D721Med (cell line): ENCODE results near the gene TTLL1.
"Not testable (repeated sequence)": the region's sequence is repeated elsewhere in the genome, so short reads cannot be mapped to it uniquely, and the experiment has no call there.

Source experiments
- DNase-seq: peaks from one replicate; pipeline ENCODE4 v3.0.0; 2011; ENCODE audit warnings: low spot score; ENCODE audit not compliant: insufficient read length
- FAIRE-seq: peaks from 2 replicates; lab custom pipeline; 2011; peaks lifted over from hg19 to GRCh38; lab: Jason Lieb, UNC
- TF ChIP-seq, protein P1 (sequence below): IDR thresholded peaks from 2 replicates; pipeline ENCODE4 v1.5.1; 2012; ENCODE audit warnings: mild to moderate bottlenecking, control low read depth; ENCODE audit not compliant: insufficient read depth; ENCODE audit errors: missing control alignments

Gene TTLL1

DNA sequence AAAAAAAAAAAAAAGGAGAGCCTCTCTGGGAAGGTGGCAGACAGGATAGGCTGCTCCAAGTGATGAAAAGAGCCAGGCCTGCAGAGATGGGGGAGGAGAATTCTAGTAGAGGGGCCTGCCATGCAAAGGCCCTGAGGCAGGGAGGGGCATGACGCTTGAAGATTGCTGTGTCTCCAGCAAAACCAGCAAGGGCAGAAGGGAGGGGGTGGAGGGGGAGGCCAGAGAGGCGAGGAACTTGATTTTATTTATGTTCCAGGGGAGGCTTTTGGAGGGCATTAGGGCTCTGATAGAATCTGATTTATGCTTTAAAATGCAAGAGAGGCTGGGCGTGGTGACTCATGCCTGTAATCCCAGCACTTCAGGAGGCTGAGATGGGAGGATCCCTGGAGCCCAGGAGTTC lies 57.6 kb downstream of the TTLL1 start:
- DNase-seq (no peak), FAIRE-seq (no peak)
- TF ChIP-seq, protein P1, sequence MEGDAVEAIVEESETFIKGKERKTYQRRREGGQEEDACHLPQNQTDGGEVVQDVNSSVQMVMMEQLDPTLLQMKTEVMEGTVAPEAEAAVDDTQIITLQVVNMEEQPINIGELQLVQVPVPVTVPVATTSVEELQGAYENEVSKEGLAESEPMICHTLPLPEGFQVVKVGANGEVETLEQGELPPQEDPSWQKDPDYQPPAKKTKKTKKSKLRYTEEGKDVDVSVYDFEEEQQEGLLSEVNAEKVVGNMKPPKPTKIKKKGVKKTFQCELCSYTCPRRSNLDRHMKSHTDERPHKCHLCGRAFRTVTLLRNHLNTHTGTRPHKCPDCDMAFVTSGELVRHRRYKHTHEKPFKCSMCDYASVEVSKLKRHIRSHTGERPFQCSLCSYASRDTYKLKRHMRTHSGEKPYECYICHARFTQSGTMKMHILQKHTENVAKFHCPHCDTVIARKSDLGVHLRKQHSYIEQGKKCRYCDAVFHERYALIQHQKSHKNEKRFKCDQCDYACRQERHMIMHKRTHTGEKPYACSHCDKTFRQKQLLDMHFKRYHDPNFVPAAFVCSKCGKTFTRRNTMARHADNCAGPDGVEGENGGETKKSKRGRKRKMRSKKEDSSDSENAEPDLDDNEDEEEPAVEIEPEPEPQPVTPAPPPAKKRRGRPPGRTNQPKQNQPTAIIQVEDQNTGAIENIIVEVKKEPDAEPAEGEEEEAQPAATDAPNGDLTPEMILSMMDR, result no peak

DNA sequence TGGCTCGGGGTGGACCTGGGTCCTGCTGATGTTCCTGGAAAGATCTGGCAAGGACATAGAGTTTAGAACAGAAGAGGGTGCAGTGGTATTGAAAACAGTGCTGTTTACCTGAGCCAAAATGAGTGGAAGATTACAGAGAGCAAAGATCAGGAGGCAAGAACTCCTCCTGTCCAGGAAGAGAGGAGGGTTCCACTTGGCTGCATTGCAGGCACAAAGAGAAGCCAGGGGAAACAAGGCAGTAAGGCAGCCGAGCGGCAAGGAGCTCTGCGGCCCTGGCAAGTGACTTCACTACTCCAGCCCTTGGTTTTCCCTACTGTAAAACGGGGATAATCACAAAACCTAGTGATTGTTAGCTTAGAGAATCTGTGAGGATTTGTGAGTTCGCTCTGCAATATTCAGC lies 70.6 kb downstream of the TTLL1 start:
- FAIRE-seq, result no peak
- TF ChIP-seq, protein P1, result no peak
- no peak for DNase-seq

DNA sequence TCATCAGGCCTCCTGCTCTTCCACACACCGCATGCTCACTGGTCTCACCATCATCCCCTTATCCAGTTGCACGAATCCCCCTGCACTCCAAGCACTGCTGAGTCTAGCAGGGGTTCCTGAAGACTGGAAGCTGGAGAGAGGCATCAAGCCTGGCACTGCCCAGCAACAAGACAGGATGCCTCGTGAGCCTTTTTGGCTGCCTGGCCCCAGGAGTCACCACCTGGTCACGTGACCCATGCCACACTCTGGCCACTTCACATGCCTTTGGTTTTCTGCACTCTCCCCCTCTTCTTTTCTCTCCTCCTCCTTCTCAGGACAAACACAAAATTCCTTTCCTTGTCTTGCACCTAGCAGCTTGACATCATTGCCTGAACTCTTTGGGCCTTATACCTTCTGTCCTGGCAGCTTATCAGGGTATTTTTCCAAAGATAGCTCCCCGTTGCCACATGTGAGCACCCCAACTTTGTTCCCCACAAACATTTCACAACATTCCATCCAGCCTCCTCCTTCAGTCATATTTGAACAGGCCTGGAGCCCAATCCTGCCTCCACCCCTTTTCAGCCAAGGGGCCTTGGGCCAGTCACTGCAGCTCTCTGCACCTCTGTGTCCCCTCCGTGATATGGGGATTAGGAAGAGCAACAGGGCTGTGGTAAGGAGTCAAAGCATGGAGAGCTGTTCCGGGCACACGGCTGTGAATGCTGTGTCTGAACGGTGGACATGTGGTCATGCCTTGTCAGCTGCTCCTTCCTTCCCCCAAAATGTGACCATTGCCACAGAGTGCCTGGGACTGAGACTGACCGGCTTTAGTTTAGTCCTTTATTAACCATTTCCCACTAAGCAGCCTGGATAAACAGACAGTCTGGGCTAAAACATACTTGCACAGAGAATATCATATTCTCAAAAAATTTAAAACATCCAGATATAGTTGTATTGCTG lies 71.4 kb downstream of the TTLL1 start:
- TF ChIP-seq, protein P1, result no peak
- DNase-seq, result no peak
- FAIRE-seq, result no peak

DNA sequence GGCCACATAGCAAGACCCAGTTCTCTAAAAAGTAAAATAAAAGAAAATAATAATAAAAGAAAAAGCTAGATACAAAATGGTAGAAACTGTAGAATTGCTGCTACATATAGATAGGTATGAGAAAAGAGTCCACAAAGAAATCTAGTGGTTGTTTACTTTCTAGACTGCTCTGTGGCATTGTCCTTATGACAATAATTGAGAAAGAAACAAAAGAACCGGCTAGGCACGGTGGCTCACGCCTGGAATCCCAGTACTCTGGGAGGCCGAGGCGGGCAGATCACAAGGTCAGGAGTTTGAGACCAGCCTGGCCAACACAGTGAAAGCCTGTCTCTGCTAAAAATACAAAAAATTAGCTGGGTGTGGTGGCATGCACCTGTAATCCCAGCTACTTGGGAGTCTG lies 73.0 kb downstream of the TTLL1 start:
- DNase-seq, FAIRE-seq: not testable (repeated sequence)

DNA sequence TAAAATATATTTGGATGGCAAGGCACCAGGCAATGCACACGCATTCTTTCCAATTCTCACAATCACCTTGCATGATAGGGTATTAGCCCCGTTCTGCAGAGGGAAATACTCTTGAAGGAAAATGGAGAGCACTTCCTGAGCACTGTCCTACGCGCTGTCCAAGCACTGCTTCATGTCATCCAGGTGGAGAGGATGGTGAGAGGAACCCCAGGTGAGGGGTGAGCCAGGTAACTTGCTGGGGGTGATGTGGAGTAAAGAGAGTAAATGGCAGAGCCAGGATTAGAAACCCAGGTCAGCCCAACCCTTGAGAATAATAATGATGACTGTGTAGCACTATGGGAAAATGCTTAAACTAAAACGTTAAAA lies 73.5 kb downstream of the TTLL1 start:
- FAIRE-seq (no peak), DNase-seq (no peak)

DNA sequence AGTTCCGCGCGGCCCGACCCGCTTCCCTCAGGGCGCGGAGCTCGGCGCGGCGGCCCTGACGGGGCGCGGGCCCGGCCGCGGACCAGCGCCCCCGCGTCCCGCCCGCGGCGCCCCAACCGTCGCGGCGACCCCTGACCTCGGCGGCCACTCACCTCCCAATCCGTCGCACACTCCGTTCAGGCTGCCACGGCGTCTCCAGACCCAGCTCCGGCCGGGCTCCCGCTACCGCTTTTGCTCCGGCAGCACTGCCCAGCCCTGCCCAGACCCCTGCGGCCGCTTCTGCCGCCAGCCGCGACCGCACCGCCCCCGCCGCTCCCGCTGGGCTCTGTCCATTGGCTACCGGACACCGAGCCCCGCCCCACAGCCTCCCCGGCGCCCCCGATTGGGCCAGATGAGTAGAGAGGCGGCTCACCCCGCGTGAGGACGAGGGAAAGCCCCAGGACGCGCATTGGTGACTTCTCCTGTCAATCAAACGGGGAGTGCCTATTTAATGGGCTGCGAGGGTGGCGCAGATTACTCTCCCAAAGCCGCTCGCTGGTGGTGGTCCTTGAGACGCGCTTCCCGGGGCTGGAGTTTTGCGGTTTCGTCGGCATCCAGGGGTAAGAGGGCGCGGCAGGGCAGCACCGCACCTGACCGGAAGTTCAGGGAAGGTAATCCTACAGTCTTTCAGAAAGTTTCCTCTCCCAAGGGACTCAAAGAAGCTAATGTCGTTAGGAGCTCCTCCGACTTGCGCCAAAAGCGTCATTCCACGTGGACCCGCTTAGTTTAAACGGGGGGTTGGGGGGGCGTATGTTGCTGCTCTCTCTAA lies 74.1 kb downstream of the TTLL1 start, which contains the start of gene PACSIN2:
TSS of gene PACSIN2 (minus strand) at position 281 of the 808 bp plus-strand sequence. CDS start 103,069 bp downstream, outside the sequence.
- FAIRE-seq (no peak), DNase-seq (peak; percentile 76)
- TF ChIP-seq, protein P1, result no peak

More for the DNA sequence above, 73.5 kb downstream of the TTLL1 start:
- TF ChIP-seq, protein P1, result no peak

DNA sequence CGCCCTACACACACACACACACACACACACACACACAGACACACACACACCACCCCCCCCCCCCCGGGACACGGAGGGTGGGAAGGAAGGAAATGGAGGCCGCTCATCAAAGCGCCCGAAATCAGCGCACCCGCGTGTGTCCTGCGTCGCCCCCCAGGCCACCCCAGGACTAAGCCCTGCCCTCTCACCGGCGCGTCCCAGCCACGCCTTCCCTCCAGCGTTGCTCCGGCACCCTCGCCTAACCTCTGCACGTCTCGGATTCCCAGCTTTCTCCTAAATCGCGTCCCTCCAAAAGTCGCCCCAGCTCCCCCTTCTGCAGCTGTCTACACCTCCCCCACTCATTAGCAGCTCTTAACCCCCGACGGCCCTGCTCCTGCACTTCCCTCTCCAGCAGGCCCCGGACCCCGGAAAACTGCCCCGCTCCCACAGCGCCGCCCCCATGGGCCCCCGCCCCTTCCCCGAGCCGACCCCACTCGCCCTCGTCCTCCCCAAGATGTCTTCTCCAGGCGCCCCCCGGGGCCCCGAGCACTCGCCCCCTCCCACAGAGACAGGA lies 74.8 kb downstream of the TTLL1 start:
- TF ChIP-seq, protein P1, result no peak
- FAIRE-seq (no peak), DNase-seq (no peak)
